HFF-Myc (cell line): ENCODE data around the gene IKZF2.

Experiments
- DNase-seq: peaks from one replicate; pipeline ENCODE4 v3.0.0-alpha.2; 2011; ENCODE audit warnings: low read depth; ENCODE audit errors: extremely low read depth
- H3K4me3 ChIP-seq: replicated peaks from 2 replicates; pipeline ENCODE4 v1.5.1; 2011; ENCODE audit warnings: low read depth, mild to moderate bottlenecking, control low read depth, low read length
- CTCF ChIP-seq: IDR thresholded peaks from 2 replicates; pipeline ENCODE4 v1.5.1; 2012; ENCODE audit warnings: mild to moderate bottlenecking, low read depth, low read length, control low read depth; ENCODE audit errors: missing control alignments

IKZF2 gene

GRCh38 chr2:213084261-213084660 lies 67.2 kb downstream of the IKZF2 start:
- DNase-seq = no peak
- no peak overlapping the region for H3K4me3 ChIP-seq
- TF ChIP-seq CTCF = no peak

GRCh38 chr2:213080969-213081617 lies 70.3 kb downstream of the IKZF2 start:
- DNase-seq = no peak
- TF ChIP-seq CTCF = no peak
- H3K4me3 ChIP-seq = no peak overlapping the region

- no peak for DNase-seq
- no peak overlapping the region for H3K4me3 ChIP-seq
- TF ChIP-seq CTCF = no peak
These were observed 71.7 kb downstream of the IKZF2 start for GRCh38 chr2:213079756-213080155.

GRCh38 chr2:213078686-213079085 lies 72.7 kb downstream of the IKZF2 start:
- TF ChIP-seq CTCF = no peak
- DNase-seq = no peak
- no peak overlapping the region for H3K4me3 ChIP-seq

- DNase-seq = no peak
- no peak overlapping the region for H3K4me3 ChIP-seq
- no peak for TF ChIP-seq CTCF
These were observed 81.9 kb downstream of the IKZF2 start for GRCh38 chr2:213069531-213069930.

GRCh38 chr2:213068676-213069359 lies 82.6 kb downstream of the IKZF2 start:
- no peak for TF ChIP-seq CTCF
- no peak for DNase-seq
- no peak overlapping the region for H3K4me3 ChIP-seq
